LNCAP (cell line): Measurements from ENCODE around the gene CSMD2.
A peak's percentile ranks its signal among the peaks of the same experiment; 100 is the strongest.

Source experiments
- TF ChIP-seq, protein P1 (sequence below): fragments of 450-650 bp; IDR thresholded peaks from 2 replicates; pipeline ENCODE4 v1.5.1; 2017; ENCODE audit warnings: mild to moderate bottlenecking

Gene CSMD2

DNA sequence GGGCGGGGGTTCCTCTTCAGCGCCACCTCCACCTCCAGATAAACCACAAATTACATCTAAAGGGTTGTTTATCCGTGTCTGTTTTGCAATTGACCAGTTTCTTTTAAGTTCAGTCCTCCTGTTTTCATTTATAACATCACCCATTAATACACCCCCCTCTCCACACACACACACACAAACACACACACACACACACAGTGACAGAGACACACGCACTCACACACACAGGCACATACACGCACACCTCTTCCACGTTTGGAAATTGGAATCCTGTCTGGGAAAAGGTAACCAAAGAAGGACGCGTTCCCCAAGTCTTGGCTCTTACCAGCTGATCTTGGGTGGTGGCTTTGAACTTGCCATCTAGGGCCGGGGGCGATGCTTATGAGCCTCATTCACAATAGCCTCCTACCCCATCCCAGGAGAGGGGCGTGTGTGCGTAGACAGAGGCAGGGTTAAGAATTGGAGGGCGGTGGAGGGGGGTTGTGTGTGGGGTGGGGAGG lies 442 bp upstream of the CSMD2 start:
- TF ChIP-seq, protein P1, sequence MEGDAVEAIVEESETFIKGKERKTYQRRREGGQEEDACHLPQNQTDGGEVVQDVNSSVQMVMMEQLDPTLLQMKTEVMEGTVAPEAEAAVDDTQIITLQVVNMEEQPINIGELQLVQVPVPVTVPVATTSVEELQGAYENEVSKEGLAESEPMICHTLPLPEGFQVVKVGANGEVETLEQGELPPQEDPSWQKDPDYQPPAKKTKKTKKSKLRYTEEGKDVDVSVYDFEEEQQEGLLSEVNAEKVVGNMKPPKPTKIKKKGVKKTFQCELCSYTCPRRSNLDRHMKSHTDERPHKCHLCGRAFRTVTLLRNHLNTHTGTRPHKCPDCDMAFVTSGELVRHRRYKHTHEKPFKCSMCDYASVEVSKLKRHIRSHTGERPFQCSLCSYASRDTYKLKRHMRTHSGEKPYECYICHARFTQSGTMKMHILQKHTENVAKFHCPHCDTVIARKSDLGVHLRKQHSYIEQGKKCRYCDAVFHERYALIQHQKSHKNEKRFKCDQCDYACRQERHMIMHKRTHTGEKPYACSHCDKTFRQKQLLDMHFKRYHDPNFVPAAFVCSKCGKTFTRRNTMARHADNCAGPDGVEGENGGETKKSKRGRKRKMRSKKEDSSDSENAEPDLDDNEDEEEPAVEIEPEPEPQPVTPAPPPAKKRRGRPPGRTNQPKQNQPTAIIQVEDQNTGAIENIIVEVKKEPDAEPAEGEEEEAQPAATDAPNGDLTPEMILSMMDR = no peak

DNA sequence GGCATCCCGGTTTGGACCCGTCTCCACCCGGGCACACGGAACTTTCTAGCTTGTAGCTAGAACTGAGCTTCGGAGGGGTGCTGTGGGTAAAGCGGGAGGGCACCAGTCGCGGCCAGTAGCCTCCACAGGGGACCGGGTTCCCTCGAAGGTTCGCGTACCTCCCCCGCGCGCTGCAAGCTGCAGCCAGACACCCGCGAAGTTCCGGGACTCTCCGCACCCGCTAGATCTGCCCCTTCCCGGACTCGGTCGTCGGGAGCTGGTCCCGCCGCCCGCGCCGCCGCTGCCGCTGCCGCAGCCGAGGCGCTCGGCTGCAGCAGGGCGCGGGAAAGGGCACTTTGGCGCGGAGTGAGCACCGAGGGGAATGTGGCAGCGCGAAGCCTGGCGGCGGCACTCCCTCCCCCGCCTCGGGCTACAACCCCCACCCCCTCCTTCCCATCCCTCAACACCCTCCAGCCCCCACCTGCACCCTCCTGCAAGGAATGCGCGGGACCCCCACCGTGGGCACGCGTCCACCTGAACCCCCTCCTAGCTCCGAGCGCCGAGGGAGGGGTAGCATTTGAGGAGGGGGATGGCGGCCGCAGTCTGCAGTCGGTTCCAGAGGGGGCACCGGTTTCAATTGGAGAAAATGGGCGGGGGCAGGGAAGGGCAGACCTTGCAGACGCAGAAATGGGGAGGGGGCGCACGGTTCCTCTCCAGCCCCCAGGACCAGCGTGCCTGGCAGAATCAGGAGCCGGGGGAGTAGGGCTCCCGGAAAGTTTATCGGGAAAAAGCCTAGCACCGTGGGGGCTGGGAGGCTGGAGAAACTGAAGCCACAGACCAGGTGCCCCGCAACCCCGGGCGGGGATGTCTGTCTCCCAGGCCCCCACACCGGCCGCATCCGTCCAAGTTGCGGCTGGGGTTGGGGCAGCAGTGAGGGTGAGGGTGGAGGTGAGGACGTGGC lies 968 bp downstream of the CSMD2 start:
- TF ChIP-seq, protein P1 = no peak

DNA sequence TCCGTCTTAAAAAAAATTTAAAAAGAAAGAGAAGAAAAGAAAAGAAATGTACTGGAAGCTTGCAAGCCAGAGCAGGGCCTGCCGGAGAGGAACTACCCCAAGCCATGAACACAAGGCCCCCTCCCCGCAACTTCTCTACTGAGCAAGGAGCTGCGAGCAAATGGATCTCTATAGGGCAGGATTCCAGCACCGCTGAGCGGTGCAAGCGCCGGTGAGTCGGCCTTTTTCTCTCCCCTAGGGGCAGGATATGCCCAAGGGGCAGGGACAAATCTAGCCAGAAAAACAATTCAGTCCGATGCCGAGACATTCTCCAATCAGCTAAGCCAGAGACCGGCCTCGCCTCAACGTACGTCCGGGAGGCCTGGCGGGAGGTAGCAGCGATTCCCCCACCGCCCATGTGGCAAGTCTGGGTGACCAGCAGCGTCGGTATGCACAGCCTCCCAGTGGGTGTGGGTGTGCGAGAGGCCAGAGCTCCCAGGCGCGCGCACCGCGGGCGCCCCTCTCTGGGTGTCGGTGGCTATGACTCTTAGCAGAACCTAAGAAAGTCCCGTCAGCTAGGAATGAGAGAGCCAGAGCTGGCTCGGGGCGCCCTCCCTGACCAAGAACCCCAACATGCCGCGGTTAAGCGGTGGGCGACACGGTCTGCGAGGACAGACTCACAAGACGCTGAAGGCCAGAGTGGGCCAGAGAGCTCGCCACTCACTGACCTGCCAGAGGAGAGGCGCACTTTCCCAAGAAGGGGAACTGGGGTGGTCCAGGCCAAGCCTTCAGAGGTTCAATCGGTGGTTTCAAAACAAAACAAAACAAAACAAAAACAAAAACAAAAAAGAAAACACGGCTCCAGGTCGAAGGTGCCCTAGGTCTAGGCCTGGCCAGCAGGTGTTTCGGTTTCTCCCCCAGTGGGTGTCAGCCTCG lies 1.9 kb downstream of the CSMD2 start:
- TF ChIP-seq, protein P1 = peak; percentile 60

DNA sequence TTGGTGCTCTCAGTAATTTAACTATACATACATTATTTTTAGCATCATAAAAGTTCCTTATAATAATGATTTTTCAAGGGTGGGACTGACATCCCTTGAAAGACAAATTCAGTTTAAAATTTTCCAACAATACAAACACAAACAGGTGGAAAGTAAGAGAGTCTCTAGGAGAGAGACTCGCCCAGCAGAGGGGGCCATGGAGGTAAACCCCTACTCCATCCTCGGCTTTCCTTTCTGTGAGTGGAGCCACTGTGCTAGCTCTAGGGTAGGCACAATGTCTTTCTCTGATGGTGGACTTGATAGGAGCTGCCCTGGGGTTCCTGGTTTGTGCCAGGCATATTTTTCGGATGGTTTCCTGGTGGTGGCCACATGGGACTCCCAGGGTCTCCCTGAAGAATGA lies 8.3 kb downstream of the CSMD2 start:
- TF ChIP-seq, protein P1 = no peak

DNA sequence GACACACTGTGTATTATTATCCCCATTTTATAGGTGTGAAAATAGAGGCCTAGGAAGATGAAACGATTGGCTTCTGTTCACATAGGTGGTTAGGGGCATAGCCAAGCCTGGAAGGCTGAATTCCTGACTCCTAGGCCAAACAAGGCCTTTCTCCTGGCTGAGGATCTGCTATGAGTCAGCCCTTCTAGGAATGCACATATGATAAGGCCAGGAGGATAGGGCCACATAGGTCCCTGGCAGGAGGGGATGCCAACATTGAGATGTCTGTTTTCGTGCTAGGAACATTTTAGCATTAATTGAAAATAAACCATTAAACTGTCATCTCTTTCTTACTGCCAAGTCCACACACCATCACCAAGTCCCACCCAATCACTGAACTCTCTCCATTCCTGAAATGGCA lies 9.2 kb downstream of the CSMD2 start:
- TF ChIP-seq, protein P1 = no peak

DNA sequence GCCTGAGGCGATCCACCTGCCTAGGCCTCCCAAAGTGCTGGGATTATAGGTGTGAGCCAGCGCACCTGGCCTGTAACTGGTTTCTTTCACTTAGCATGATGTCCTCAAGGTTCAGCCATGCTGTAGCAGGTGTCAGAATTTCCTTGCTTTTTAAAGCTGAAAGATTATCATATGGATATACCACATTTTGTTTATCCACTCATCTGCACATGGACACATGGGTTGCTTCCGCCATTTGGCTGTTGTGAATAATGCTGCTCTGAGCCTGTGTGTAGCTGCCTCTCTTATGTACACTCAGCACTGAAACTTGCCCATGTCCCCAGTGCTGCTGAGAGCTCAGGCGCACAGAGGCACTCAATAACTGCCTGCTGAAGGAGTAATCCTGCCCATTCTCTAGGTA lies 11.8 kb downstream of the CSMD2 start:
- TF ChIP-seq, protein P1 = no peak

DNA sequence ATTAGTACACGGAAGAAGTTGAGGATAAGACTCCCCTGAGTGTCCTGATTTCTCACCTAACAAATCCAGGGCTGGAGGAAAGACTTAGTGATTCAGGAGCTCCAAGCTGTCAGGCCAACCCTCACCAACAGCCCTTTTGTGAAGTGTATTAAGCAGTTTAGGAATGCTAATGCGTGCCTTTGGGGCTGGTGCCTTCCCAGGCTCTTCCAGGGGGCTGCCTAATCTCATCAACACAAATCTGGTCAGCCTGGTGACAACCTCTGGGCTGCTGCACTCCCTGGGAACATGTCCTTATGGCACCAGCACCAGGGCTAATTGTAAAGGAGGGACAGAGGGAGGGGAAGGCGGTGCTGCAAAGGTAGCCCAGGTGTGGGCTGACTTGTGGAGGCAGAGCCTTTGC lies 15.5 kb downstream of the CSMD2 start:
- TF ChIP-seq, protein P1 = no peak
